ENCODE data around the gene MYCBP2. TPM values are rescaled to one million over a fixed set of nuclear protein-coding genes. Genes with fewer than 3 reads are reported as not detected.
A peak's percentile ranks its signal among the peaks of the same experiment; 100 is the strongest.
"Not testable (repeated sequence)": the region's sequence is repeated elsewhere in the genome, so short reads cannot be mapped to it uniquely, and the experiment has no call there.

Gene MYCBP2
- total and polyA plus RNA-seq, 4 donors = 23.2 to 130 (median 57.9) TPM

DNA sequence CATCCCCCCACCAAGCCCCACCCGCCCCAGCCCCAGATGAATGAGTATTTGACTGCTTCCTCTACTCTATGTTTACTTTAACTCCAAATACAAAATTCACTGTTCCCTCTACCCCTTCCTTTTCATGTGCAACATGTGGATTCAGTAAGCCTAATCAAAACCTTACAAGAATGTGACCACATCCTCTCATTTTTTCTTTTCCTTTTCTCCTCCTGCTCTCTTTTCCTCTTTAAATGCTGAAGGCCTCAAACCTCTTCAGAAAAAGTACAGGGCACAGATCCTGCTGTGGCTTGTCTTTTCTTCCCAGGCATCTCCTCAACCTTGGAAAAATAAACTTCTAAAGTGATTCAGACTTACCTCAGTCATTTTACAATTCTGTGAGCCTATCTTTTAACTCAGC, 119.0 kb downstream of the MYCBP2 start:
- peaks cover 9 to 32% (median 17%) of the 10 kb centered on the region in 4 donors for H3K36me3 ChIP-seq (ENCODE audit: control insufficient read depth in 4 of 4, insufficient read depth in 4 of 4, low read length in 4 of 4)
- H3K27me3 ChIP-seq (ENCODE audit: control insufficient read depth in 3 of 3, insufficient read depth in 3 of 3, low read length in 2 of 3) = no peaks in the 10 kb centered on the region
- no peak for TF ChIP-seq CTCF (IDR thresholded peaks at IDR 0.05; ENCODE audit: control extremely low read depth, extremely low read depth)
- H3K4me3 ChIP-seq = no peak overlapping the region
- no peaks in the 10 kb centered on the region for H3K4me1 ChIP-seq (ENCODE audit: control insufficient read depth in 5 of 5, insufficient read depth in 5 of 5, low read length in 5 of 5)
- ATAC-seq (ENCODE audit: insufficient read depth, low FRiP score) (no peak), DNase-seq (no peak)
- WGBS, 2 donors = 70 to 78% methylated on average over 1 of the region's 1 CpG
- no peak overlapping the region for H3K27ac ChIP-seq (ENCODE audit: low read depth in 1 of 2, low read length in 1 of 2)
- H3K9me3 ChIP-seq (ENCODE audit: control insufficient read depth in 4 of 4, insufficient read depth in 3 of 4, low read length in 3 of 4) = no peaks in the 10 kb centered on the region
- no peak overlapping the region for H3K9ac ChIP-seq (ENCODE audit: insufficient read depth in 1 of 2, low read length in 2 of 2)

DNA sequence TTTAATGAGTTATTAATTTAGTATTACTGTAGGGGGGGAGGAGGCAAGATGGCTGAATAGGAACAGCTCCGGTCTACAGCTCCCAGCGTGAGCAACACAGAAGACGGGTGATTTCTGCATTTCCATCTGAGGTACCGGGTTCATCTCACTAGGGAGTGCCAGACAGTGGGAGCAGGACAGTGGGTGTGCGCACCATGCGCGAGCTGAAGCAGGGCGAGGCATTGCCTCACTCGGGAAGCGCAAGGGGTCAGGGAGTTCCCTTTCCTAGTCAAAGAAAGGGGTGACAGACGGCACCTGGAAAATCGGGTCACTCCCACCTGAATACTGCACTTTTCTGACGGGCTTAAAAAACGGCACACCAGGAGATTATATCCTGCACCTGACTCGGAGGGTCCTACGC, 127.9 kb downstream of the MYCBP2 start:
- DNase-seq = not testable (repeated sequence)
- WGBS, 2 donors = 97 to 99% methylated on average over 15 to 16 of the region's 16 CpGs

GRCh38 chr13:77196052-77196618, 130.8 kb downstream of the MYCBP2 start:
- DNase-seq (peak in 1 of 3 donors; percentile 17), ATAC-seq (ENCODE audit: insufficient read depth, low FRiP score) (no peak)
- peaks cover 2 to 33% (median 19%) of the 10 kb centered on the region in 4 donors for H3K36me3 ChIP-seq (ENCODE audit: control insufficient read depth in 4 of 4, insufficient read depth in 4 of 4, low read length in 4 of 4)
- no peak overlapping the region for H3K9ac ChIP-seq (ENCODE audit: insufficient read depth in 1 of 2, low read length in 2 of 2)
- no peaks in the 10 kb centered on the region for H3K27me3 ChIP-seq (ENCODE audit: control insufficient read depth in 3 of 3, insufficient read depth in 3 of 3, low read length in 2 of 3)
- H3K4me3 ChIP-seq = no peak overlapping the region
- no peak for TF ChIP-seq CTCF (IDR thresholded peaks at IDR 0.05; ENCODE audit: control extremely low read depth, extremely low read depth)
- H3K27ac ChIP-seq (ENCODE audit: low read depth in 1 of 2, low read length in 1 of 2) = no peak overlapping the region
- peaks cover 0 to 10% (median 0%) of the 10 kb centered on the region in 5 donors for H3K4me1 ChIP-seq (ENCODE audit: control insufficient read depth in 5 of 5, insufficient read depth in 5 of 5, low read length in 5 of 5)
- H3K9me3 ChIP-seq (ENCODE audit: control insufficient read depth in 4 of 4, insufficient read depth in 3 of 4, low read length in 3 of 4) = no peaks in the 10 kb centered on the region
- WGBS, 2 donors = 83 to 91% methylated on average over 4 of the region's 4 CpGs

More for the DNA sequence above, 127.9 kb downstream of the MYCBP2 start:
- H3K4me1 ChIP-seq (ENCODE audit: control insufficient read depth in 5 of 5, insufficient read depth in 5 of 5, low read length in 5 of 5); H3K27me3 ChIP-seq (ENCODE audit: control insufficient read depth in 3 of 3, insufficient read depth in 3 of 3, low read length in 2 of 3); H3K9ac ChIP-seq (ENCODE audit: insufficient read depth in 1 of 2, low read length in 2 of 2); H3K9me3 ChIP-seq (ENCODE audit: control insufficient read depth in 4 of 4, insufficient read depth in 3 of 4, low read length in 3 of 4); ATAC-seq (ENCODE audit: insufficient read depth, low FRiP score); H3K4me3 ChIP-seq; H3K27ac ChIP-seq (ENCODE audit: low read depth in 1 of 2, low read length in 1 of 2): not testable (repeated sequence)
- peaks cover 0 to 28% (median 18%) of the 10 kb centered on the region in 4 donors for H3K36me3 ChIP-seq (ENCODE audit: control insufficient read depth in 4 of 4, insufficient read depth in 4 of 4, low read length in 4 of 4)

GRCh38 chr13:77190349-77190958, 136.4 kb downstream of the MYCBP2 start:
- Histone ChIP-seq H3K27ac (ENCODE audit: low read depth in 1 of 2, low read length in 1 of 2) (no peak overlapping the region), H3K4me1 (ENCODE audit: control insufficient read depth in 5 of 5, insufficient read depth in 5 of 5, low read length in 5 of 5) (no peaks in the 10 kb centered on the region), H3K27me3 (ENCODE audit: control insufficient read depth in 3 of 3, insufficient read depth in 3 of 3, low read length in 2 of 3) (no peaks in the 10 kb centered on the region), H3K9ac (ENCODE audit: insufficient read depth in 1 of 2, low read length in 2 of 2) (no peak overlapping the region), H3K4me3 (no peak overlapping the region), H3K36me3 (ENCODE audit: control insufficient read depth in 4 of 4, insufficient read depth in 4 of 4, low read length in 4 of 4) (peaks cover 3 to 20% (median 8%) of the 10 kb centered on the region in 4 donors), H3K9me3 (ENCODE audit: control insufficient read depth in 4 of 4, insufficient read depth in 3 of 4, low read length in 3 of 4) (no peaks in the 10 kb centered on the region)
- peak in 1 of 3 donors; percentile 2 for DNase-seq
- ATAC-seq (ENCODE audit: insufficient read depth, low FRiP score) = no peak
- no peak for TF ChIP-seq CTCF (IDR thresholded peaks at IDR 0.05; ENCODE audit: control extremely low read depth, extremely low read depth)
- WGBS, 2 donors = 95 to 96% methylated on average over 1 of the region's 1 CpG

Measured in lung (tissue), 12 donors.